ENCODE data around the gene CHRNA5.
A peak's percentile ranks its signal among the peaks of the same experiment; 100 is the strongest.

Gene CHRNA5

GRCh38 chr15:78574944-78575343 lies 9.6 kb downstream of the CHRNA5 start:
- no peaks in the 10 kb centered on the region for H3K27me3 ChIP-seq (ENCODE audit: low read depth, low read length)
- peaks cover 16% of the 10 kb centered on the region for H3K4me1 ChIP-seq (ENCODE audit: low read length)
- peak overlapping the region; percentile 16 for H3K4me3 ChIP-seq (ENCODE audit: low read length)
- H2AFZ ChIP-seq (ENCODE audit: low read depth, low read length): no peak overlapping the region
- no peak overlapping the region for H3K9ac ChIP-seq (ENCODE audit: low read length)
- peak overlapping the region; percentile 51 for H3K4me2 ChIP-seq (ENCODE audit: low read length)
- TF ChIP-seq EZH2phosphoT487 (IDR thresholded peaks at IDR 0.05; ENCODE audit: low read depth): no peak
- TF ChIP-seq, protein P1, sequence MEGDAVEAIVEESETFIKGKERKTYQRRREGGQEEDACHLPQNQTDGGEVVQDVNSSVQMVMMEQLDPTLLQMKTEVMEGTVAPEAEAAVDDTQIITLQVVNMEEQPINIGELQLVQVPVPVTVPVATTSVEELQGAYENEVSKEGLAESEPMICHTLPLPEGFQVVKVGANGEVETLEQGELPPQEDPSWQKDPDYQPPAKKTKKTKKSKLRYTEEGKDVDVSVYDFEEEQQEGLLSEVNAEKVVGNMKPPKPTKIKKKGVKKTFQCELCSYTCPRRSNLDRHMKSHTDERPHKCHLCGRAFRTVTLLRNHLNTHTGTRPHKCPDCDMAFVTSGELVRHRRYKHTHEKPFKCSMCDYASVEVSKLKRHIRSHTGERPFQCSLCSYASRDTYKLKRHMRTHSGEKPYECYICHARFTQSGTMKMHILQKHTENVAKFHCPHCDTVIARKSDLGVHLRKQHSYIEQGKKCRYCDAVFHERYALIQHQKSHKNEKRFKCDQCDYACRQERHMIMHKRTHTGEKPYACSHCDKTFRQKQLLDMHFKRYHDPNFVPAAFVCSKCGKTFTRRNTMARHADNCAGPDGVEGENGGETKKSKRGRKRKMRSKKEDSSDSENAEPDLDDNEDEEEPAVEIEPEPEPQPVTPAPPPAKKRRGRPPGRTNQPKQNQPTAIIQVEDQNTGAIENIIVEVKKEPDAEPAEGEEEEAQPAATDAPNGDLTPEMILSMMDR (IDR thresholded peaks at IDR 0.05; ENCODE audit: low read depth, low read length): no peak
- no peak overlapping the region for H3K27ac ChIP-seq (ENCODE audit: low read length)
- no peaks in the 10 kb centered on the region for H3K36me3 ChIP-seq (replicated peaks; ENCODE audit: low read depth, low read length)
- peaks cover 13% of the 10 kb centered on the region; the same call in 1 of the 2 replicates for H4K20me1 ChIP-seq (ENCODE audit: insufficient read depth, low read length)
- no peaks in the 10 kb centered on the region for H3K9me3 ChIP-seq (ENCODE audit: insufficient read depth, low read length)
- H3K79me2 ChIP-seq (ENCODE audit: low read length): peaks cover 17% of the 10 kb centered on the region

GRCh38 chr15:78597583-78597982 lies 32.3 kb downstream of the CHRNA5 start:
- no peaks in the 10 kb centered on the region for H3K79me2 ChIP-seq (ENCODE audit: low read length)
- peaks cover 5% of the 10 kb centered on the region for H3K36me3 ChIP-seq (replicated peaks; ENCODE audit: low read depth, low read length)
- H3K27me3 ChIP-seq (ENCODE audit: low read depth, low read length): no peaks in the 10 kb centered on the region
- H2AFZ ChIP-seq (ENCODE audit: low read depth, low read length): no peak overlapping the region
- no peaks in the 10 kb centered on the region for H3K4me1 ChIP-seq (ENCODE audit: low read length)
- no peaks in the 10 kb centered on the region for H4K20me1 ChIP-seq (ENCODE audit: insufficient read depth, low read length)
- TF ChIP-seq EZH2phosphoT487 (IDR thresholded peaks at IDR 0.05; ENCODE audit: low read depth): no peak
- TF ChIP-seq, protein P1 (IDR thresholded peaks at IDR 0.05; ENCODE audit: low read depth, low read length): no peak
- H3K9me3 ChIP-seq (ENCODE audit: insufficient read depth, low read length): no peaks in the 10 kb centered on the region
- H3K4me2 ChIP-seq (ENCODE audit: low read length): no peak overlapping the region
- no peak overlapping the region for H3K4me3 ChIP-seq (ENCODE audit: low read length)
- H3K27ac ChIP-seq (ENCODE audit: low read length): no peak overlapping the region
- no peak overlapping the region for H3K9ac ChIP-seq (ENCODE audit: low read length)

GRCh38 chr15:78598348-78598747 lies 33.0 kb downstream of the CHRNA5 start:
- H4K20me1 ChIP-seq (ENCODE audit: insufficient read depth, low read length): no peaks in the 10 kb centered on the region
- no peak overlapping the region for H3K27ac ChIP-seq (ENCODE audit: low read length)
- no peak overlapping the region for H3K4me2 ChIP-seq (ENCODE audit: low read length)
- no peak overlapping the region for H2AFZ ChIP-seq (ENCODE audit: low read depth, low read length)
- H3K27me3 ChIP-seq (ENCODE audit: low read depth, low read length): no peaks in the 10 kb centered on the region
- peaks cover 8% of the 10 kb centered on the region for H3K36me3 ChIP-seq (replicated peaks; ENCODE audit: low read depth, low read length)
- H3K9me3 ChIP-seq (ENCODE audit: insufficient read depth, low read length): no peaks in the 10 kb centered on the region
- no peak overlapping the region for H3K4me3 ChIP-seq (ENCODE audit: low read length)
- no peak for TF ChIP-seq EZH2phosphoT487 (IDR thresholded peaks at IDR 0.05; ENCODE audit: low read depth)
- TF ChIP-seq, protein P1 (IDR thresholded peaks at IDR 0.05; ENCODE audit: low read depth, low read length): no peak
- H3K9ac ChIP-seq (ENCODE audit: low read length): no peak overlapping the region
- no peaks in the 10 kb centered on the region for H3K4me1 ChIP-seq (ENCODE audit: low read length)
- no peaks in the 10 kb centered on the region for H3K79me2 ChIP-seq (ENCODE audit: low read length)

DNA sequence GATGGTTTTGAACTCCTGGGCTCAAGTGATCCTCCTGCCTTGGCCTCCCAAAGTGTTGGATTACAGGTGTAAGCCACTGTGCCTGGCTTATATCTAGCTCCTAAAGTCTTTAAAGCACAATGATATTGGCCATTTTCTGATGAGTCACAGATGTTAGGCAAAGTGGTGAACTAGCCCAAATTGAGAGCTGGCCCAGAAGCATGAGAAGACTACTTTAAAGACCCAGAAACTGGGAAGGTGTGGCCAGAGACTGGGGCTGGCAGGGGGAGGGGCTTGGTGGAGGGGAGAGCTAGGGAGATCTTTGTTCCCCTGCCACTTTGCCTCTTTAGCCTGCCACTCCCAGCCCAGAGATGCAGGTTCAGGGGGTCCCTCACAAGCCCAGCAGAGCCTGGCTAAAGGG lies 33.9 kb downstream of the CHRNA5 start:
- Histone ChIP-seq H3K36me3 (replicated peaks; ENCODE audit: low read depth, low read length) (peaks cover 8% of the 10 kb centered on the region), H2AFZ (ENCODE audit: low read depth, low read length) (no peak overlapping the region), H4K20me1 (ENCODE audit: insufficient read depth, low read length) (no peaks in the 10 kb centered on the region), H3K79me2 (ENCODE audit: low read length) (no peaks in the 10 kb centered on the region), H3K4me3 (ENCODE audit: low read length) (no peak overlapping the region), H3K9me3 (ENCODE audit: insufficient read depth, low read length) (no peaks in the 10 kb centered on the region), H3K27me3 (ENCODE audit: low read depth, low read length) (no peaks in the 10 kb centered on the region), H3K4me2 (ENCODE audit: low read length) (no peak overlapping the region), H3K27ac (ENCODE audit: low read length) (no peak overlapping the region), H3K9ac (ENCODE audit: low read length) (no peak overlapping the region), H3K4me1 (ENCODE audit: low read length) (no peaks in the 10 kb centered on the region)
- TF ChIP-seq EZH2phosphoT487 (IDR thresholded peaks at IDR 0.05; ENCODE audit: low read depth): no peak
- TF ChIP-seq, protein P1 (IDR thresholded peaks at IDR 0.05; ENCODE audit: low read depth, low read length): no peak
